GM19099 (cell line): ENCODE data around the gene ZNF264.

Experiments used
- POLR2A ChIP-seq: IDR thresholded peaks from 3 replicates; pipeline ENCODE4 v1.6.1; 2011; ENCODE audit warnings: low read depth; ENCODE audit not compliant: insufficient read length; ENCODE audit errors: extremely low read depth

Gene ZNF264

GRCh38 chr19:57239982-57240310, 48.6 kb downstream of the ZNF264 start:
- no peak for TF ChIP-seq POLR2A

GRCh38 chr19:57240311-57241090, 49.2 kb downstream of the ZNF264 start, which contains the start of gene ZNF805:
TSS of gene ZNF805 (plus strand) at chr19:57240632. CDS start at chr19:57240892, 260 bp downstream.
- TF ChIP-seq POLR2A: peak; percentile 75

GRCh38 chr19:57241176-57241575, 49.9 kb downstream of the ZNF264 start:
- TF ChIP-seq POLR2A: no peak

GRCh38 chr19:57242821-57243220, 51.5 kb downstream of the ZNF264 start:
- no peak for TF ChIP-seq POLR2A

- TF ChIP-seq POLR2A: no peak
Observed at GRCh38 chr19:57244513-57244912, 53.2 kb downstream of the ZNF264 start.

GRCh38 chr19:57245066-57245465, 53.8 kb downstream of the ZNF264 start:
- TF ChIP-seq POLR2A: no peak

GRCh38 chr19:57245959-57246358, 54.7 kb downstream of the ZNF264 start:
- no peak for TF ChIP-seq POLR2A

- TF ChIP-seq POLR2A: no peak
Observed at GRCh38 chr19:57248646-57249045, 57.3 kb downstream of the ZNF264 start.

GRCh38 chr19:57249329-57249728, 58.0 kb downstream of the ZNF264 start:
- TF ChIP-seq POLR2A: no peak

GRCh38 chr19:57262044-57262443, 70.7 kb downstream of the ZNF264 start:
- TF ChIP-seq POLR2A: no peak

- TF ChIP-seq POLR2A: no peak
Observed at GRCh38 chr19:57263244-57263741, 72.0 kb downstream of the ZNF264 start.

- TF ChIP-seq POLR2A: no peak
Observed at GRCh38 chr19:57267291-57267690, 76.0 kb downstream of the ZNF264 start.

GRCh38 chr19:57269515-57270250, 78.4 kb downstream of the ZNF264 start:
- TF ChIP-seq POLR2A: no peak

- no peak for TF ChIP-seq POLR2A
Observed at GRCh38 chr19:57271280-57271679, 80.0 kb downstream of the ZNF264 start.
